ENCODE measurements around the gene WDR70.
"Not testable (repeated sequence)": the region's sequence is repeated elsewhere in the genome, so short reads cannot be mapped to it uniquely, and the experiment has no call there.

Gene WDR70

DNA sequence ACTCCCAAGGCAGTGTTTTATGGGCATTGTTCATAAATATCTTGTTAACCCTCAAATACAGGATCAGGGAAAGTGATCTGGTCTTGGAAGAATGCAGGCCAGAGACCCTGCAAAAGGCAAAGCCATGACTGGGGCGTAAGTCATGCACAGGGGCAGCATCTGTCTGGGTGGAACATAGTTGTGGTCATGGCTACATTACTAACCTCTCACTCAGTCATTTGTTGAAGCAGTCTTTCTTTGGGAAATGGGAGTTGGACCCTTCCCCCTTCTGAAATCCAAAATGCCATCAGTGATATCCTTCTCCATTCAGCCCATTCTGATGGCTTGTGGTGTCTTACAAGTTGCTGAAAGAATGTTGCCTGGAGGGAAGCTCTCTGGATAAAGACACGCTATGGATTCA is 392.6 kb downstream of the WDR70 start:
- no peak for DNase-seq

DNA sequence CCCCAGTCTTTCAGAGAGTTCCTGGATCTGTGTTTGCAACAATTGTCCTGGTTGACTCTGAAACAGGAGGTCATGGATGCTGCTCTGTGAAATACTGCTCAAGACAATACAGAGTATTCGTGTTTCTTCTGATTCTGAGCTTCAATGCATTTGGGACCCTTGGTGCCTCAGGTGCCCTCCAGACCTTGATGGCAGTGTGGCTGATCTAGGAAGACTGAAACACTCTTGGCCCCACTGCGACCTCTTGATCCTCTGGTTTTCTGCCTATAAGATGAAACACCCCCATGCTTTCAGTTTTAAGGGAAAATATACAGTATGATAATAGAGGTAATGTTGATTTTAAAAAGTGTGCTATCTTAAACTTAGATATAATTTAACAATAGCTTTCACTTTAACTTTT is 393.1 kb downstream of the WDR70 start:
- no peak for DNase-seq

DNA sequence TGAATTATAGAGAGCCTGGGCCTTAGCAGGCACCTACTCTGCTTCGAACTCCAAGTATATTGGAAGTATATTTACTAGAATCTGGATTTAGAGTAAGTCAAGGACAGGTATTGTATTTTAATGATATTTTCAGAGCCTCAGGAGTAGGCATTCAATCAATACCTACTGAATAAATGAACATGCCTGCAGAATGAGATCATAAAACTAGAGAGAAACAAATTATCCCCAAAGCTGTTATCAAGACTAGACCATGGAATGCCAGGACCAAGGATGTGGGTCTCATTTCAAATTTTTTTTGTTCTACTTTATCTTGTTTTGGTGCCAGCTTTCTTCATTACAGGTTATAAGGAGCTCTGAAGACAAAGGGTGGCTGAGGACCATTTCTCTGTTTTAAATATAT is 394.7 kb downstream of the WDR70 start:
- DNase-seq: no peak

DNA sequence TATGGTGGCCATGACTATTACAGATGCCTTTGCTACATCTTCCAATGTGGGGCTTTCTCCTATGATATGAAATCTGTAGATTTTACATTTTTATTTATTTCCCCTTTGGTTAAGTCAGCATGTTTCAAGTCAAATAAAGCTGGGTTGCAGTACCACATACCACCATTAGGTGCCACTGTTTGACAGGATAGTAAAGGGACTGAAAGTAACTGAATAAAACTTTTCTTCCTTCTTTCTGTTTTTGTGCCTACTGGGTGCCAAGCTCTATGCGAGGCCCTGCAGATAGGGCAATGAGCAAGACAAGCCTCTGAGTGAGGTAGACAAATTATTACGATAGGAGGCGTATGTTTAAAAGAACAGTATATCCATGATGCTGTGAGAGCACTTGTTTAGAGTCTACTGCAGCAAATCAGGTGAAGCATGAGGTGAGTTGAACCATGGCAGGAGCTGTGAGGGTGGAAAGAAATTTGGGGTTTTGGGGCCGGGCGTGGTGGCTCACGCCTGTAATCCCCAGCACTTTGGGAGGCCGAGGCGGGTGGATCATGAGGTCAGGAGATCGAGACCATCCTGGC is 395.9 kb downstream of the WDR70 start:
- DNase-seq: peak; percentile 4 to 41

DNA sequence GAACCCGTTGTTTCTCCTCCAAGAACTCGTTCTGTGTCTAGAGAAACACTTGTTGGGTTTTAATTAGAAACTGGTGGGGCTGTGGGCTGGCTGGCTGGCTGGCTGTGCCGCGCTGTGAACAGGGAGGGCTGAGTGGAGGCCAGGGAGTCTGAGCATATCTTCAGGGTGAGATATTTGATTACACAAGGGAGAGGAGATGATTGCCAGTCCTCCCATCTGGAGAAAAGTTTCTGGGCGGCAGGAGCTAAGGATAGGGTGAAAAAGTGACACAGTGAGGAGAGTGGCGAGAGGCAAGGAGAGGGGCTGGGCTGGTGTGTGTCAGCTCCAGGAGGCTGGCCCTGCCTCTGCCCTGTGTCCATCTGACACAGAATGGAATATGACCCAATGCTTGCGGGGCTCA is 397.7 kb downstream of the WDR70 start:
- DNase-seq: no peak

DNA sequence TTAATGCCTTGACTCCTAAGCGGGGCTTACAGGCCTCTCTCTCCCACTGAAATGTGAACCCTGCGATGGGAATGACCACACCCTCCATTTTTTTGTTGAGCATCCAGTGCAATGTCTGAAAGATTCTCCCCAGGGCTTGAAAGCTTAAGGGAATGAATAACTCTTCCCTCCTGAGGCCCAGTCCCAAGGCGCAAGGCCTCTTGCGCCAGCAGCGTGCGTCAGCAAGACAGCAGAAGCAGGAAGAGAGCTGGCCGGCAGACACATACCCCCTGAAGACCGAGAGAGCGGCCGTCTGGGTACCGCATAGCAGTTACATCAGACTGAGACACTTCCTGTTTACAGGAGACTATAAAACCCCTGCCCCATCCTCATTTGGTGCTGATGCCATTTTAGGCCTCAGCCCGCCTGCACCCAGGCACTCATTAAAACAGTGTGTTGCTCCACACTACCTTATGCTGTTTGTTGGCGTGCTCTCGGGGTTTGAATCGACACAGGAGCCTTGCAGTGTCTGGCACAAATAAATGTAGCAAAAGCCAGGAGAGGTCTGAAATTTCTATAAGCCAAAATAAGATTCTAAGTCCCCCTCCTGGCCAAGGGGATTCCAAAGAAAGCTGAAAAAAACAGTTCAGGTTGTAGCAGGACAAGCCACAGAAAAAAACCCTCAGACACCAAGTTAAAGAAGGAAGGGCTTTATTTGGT is 398.5 kb downstream of the WDR70 start:
- no peak for DNase-seq

DNA sequence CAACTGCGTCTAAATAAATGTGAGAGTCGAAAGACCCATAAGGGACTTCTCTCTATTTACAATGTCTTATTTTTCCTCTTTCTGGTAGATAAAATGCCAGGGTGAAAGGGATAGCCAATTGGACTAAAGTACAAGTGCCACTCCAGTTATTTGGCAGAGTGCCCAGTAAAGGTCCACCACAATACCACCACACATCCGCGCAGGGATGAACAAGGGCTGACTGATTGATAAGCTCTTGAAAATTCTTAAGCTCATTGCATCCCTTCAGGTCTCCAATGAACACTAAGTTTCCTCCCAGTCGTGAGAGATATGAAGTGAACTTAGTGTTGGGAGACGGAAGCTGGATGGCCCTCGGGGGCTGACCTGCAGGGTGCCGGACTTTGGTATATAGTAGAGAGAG is 402.3 kb downstream of the WDR70 start:
- peak in 1 of 2 experiments; percentile 8 for DNase-seq

DNA sequence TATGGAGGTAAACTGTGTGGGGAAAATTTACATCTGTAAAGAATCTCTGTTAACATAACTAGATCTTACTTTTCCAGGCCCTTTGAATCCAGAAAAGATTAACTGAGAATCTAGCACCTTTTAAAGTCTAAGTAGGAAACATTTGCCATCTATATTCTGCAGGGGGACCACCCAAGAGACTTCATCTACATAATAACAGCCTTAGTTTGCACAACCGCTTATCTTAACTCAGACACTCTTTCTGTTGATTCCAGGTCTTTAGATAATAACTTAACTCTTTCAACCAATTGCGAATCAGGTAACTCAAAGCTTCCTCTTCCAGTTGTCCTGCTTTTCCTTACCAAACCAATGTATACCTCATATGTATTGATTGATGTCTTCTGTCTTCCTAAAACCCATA is 407.3 kb downstream of the WDR70 start:
- DNase-seq: no peak

DNA sequence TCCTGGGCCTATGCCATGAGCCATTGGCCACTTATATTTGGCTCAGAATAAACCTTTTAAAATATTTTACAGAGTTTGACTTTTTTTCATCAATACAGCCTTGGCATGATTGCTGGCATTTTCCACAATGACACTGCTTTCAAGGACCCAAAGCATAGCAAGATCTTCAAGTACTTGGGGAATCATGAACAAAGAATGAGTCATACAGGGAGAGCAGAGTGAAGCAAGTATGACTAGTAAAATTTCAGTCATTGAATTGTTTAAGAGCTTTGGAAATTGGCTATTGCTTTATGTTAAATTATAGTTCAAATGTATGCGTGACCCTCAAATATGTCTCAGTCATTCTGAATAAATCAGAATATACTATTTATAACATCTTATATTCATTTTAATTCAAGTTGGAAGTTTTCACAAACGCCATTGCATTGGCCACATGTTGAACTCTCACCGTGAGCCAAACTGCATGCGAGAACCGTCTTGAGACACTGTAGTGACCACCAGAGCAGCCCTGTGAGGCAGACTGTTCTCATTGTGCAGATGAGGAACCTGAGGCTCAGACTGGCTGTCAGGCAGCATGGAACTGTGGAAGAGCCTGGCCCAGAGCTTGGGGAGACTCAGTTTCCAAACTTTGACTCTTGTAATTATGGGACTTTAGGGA is 407.9 kb downstream of the WDR70 start:
- DNase-seq: no peak

DNA sequence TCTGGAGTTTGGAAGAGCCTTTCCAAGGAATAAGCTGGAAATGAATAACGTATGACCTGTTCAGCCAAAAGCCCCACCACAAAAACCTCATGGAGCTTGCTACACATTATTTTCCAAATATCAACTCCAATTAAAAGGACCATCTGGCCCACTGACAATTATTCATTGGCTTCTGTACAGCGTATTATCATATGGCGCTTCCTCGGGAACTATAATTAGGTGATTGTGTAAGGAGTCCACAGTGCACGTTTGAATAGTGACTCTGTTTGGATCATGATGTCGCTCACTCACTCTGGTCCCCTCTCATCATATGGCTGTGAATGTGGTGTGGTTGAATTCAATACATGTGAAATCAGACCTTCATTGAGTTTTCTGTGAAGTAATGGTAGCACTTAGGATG is 408.6 kb downstream of the WDR70 start:
- no peak for DNase-seq

DNA sequence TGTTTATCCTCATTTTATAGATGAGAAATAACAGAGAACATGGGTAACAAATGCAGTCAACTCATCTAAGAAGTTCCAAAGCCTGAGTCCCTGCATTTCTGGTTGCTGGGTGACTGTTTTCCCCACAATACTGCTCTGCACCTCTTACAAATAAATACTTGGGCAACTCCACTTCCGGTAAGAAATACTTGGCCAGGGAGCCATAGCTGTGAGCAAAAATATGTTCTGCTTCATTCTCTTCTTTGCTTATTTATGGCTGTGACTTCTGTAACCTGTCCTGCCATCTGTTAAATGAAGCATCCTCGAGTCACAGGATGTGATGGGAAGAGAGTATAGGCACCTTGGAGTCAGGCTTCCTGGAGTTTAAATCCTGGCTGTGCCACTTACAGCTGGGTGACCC is 410.9 kb downstream of the WDR70 start:
- DNase-seq: no peak

DNA sequence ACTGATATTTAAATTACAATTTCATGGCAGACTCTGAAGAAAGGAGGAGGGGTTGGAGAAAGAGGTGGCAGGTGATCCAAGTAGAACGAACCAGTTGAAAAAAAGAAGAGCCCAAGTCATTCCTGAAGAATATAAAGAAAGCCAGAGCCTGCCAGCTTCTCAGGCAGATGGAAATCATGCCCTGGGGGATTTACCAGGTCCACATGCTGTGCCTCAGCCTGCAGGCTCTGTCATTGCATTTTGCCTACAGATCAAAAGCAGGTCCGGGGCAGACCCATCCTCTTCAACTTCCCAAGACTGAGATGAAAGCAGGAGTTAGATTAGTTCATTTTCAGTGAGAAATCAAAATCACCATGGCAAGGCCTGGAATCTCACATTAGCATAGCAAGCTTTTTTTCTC is 412.2 kb downstream of the WDR70 start:
- no peak for DNase-seq

DNA sequence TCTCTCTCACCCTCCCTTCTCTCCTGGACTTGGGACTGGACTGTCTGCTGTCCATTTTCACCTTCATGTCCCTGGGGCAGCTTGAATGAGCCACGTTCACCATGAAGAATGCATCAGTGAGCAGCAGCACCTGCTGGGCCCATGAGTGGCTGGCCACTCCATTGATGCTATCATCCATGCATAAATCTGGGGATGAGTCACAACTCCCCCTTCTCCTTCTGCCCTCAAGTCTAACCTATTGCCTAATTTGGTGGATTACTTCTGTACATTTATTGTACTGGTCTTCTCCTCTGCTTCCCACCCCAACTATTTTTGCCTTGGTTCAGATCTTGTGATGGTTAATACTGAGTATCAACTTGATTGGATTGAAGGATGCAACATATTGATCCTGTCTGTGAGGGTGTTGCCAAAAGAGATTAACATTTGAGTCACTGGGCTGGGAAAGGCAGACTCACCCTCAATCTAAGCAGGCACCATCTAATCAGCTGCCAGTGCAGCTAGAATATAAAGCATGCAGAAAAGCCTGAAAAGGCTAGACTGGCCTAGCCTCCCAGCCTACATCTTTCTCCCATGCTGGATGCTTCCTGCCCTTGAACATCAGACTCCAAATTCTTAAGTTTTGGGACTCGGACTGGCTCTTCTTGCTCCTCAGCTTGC is 414.0 kb downstream of the WDR70 start:
- peak; percentile 33 to 49 for DNase-seq

DNA sequence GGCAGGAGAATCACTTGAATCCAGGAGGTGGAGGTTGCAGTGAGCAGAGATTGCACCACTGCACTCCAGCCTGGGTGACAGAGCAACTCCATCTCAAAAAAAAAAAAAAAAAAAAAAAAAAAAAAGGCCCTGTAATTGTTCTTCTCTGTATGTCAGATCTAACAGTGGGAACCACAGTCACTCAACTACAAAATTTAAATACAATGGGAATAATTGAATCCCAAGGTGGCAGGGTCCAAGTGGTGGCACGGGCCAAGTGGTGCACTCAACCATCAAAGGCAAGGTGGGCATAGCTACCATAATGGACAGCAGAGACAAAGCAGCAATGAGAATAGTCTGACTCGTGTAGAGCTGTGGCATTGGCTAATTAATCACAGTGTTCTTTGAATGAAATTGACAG is 416.2 kb downstream of the WDR70 start:
- not testable (repeated sequence) for DNase-seq

DNA sequence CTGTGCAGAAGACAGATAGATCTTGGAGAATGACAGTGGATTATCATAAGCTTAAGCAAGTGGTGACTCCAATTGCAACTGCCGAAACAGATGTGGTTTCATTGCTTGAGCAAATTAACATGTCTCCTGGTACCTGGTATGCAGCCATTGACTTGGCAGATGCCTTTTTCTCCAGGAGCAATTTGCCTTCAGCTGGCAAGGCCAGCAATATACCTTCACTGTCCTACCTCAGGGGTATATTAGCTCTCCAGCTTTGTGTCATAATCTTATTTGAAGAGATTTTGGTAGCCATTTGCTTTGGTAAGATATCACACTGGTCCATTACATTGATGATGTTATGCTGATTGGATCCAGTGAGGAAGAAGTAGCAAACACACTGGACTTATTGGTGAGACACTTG is 417.3 kb downstream of the WDR70 start:
- not testable (repeated sequence) for DNase-seq

DNA sequence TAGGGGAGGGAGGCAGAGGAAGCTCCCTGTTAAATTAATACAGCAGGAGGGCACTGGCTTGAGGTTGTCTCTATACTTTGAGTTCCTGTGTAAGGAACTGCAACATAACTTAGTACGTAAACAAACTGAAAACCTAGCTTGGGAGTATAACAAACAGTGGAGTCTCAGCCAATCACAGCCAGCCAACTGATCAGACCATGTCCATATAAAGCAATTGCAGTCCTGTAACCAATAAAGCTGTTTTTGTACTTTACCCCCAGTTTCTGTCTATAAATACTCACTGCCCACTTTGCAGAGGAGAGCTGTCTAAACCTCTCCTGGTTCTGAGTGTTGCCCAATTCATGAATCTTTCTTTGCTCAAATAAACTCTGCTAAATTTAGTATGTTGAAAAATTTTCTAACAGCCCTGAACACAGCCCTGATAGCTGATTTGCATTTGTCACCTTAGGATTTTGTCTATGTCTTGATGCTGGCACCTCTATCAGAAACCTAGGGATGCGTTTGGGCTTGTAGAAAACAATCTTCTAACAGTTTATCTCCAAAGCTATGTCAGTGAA is 420.8 kb downstream of the WDR70 start:
- no peak for DNase-seq

DNA sequence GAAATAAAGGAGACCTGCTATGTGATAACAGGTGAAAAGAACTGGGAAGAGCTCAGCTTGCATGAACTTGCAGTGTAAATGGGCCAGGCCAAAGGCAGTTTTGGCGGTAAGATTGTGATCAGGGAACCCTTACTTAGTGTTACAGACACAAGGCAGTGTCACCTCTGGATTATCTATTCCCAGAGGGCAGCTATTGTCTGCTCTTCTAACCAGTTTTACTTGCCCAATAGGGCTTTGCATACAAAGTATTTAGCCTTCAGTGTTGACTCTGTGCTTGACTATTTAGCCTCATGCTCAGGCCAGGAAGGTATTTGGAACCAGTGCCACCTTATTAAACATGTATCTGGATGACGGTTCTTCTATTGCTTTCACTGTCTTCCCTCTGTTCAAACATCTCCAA is 422.4 kb downstream of the WDR70 start:
- DNase-seq: no peak

Measured in SHP77 (cell line).